GM19035 (cell line): ENCODE measurements around the gene WASF2.
"Not testable (repeated sequence)": the region's sequence is repeated elsewhere in the genome, so short reads cannot be mapped to it uniquely, and the experiment has no call there.

ENCODE experiments used
- ATAC-seq: cut with Tn5 transposase; IDR thresholded peaks from one replicate; pipeline ENCODE4 v1.9.1; 2021; ENCODE audit not compliant: unreplicated experiment

The WASF2 gene

DNA sequence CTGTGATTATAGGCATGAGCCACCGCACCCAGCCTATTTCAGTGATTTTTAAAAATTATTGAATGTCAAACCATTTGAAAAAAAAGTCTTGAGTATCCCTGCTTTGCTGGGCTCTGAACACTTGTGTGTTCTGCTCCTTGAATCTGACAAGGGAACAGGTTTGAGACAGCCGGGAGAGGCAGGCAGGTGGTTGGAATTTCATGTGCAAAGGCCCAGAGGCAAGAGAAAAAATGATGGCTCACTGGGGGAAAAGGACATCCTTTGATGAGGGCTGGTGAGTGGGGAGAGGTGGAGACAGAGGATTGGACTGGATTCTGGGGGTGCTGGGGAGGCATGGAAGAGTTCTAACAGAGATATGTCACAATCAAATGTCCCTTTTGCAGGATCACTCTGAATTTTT is 13.1 kb upstream of the WASF2 start:
- ATAC-seq, result no peak

DNA sequence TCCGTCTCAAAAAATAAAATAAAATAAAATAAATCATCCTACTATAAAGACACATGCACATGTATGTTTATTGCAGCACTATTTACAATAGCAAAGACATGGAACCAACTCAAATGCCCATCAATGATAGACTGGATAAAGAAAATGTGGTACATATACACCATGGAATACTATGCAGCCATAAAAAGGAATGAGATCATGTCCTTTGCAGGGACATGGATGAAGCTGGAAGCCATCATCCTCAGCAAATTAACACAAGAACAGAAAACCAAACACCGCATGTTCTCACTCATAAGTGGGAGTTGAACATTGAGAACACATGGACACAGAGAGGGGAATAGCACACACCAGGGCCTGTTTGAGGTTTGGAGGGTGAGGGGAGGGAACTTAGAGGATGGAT is 11.2 kb upstream of the WASF2 start:
- not testable (repeated sequence) for ATAC-seq

DNA sequence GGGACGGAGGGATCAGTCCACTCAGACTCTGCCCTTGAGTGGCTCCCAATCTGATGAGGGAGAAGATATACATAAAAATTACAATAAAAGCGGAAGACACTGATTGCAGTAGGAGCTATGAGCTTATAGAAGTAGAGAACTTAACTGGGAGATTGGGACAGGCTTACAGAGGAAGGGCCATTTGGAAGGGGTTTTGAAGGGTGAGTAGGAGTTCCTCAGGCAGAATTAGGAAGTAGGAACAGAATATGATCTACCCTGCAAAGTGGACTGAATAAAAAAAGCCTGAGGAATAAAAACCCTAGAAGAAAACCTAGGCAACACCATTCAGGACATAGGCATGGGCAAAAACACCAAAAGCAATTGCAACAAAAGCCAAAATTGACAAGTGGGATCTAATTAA is 9.2 kb upstream of the WASF2 start:
- ATAC-seq, result no peak

DNA sequence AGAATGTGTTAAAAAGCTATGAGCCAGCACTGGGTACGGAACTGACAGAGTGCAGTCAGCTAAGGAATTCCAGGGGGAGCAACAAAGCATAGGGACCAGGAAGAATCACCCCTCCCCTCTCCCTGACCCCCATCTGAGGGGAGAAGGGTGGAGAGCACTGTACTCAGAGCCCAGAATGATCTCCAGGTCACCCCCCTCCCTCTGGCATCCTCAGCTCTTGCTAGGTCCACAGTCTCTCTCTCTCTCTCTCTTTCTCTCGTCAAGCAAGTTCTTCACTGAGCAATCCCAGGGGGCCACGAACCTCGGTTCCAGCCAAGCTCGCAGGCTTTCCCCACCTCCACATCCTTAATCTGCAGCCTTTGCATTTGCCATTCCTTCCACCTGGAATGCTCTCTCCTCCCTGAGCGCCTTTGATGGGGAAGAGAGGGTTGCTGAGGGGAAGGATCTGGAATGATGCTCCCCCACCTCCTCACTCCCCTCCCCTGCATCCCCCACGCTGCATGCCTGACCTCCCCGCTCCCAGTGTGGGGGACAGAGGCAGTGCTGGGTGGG is 6.7 kb upstream of the WASF2 start:
- no peak for ATAC-seq

DNA sequence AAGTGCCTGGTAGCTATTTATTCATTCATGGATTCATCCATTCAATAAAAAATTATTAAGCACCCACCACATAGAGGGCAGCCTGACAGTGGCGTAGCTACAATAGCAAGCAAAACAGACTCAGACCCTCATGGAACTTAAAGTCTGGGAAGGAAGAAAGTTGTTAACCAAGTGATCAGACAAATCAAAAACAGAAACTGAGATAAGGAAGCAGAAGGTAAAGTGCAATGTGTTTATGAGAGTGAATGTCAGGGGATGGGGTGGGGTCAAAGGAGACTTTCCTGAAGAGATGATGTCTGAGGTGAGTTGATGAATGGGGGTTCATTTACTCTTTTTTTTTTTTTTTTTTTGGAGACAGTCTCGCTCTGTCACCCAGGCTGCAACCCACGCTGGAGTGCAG is 2.8 kb upstream of the WASF2 start:
- ATAC-seq, result no peak

DNA sequence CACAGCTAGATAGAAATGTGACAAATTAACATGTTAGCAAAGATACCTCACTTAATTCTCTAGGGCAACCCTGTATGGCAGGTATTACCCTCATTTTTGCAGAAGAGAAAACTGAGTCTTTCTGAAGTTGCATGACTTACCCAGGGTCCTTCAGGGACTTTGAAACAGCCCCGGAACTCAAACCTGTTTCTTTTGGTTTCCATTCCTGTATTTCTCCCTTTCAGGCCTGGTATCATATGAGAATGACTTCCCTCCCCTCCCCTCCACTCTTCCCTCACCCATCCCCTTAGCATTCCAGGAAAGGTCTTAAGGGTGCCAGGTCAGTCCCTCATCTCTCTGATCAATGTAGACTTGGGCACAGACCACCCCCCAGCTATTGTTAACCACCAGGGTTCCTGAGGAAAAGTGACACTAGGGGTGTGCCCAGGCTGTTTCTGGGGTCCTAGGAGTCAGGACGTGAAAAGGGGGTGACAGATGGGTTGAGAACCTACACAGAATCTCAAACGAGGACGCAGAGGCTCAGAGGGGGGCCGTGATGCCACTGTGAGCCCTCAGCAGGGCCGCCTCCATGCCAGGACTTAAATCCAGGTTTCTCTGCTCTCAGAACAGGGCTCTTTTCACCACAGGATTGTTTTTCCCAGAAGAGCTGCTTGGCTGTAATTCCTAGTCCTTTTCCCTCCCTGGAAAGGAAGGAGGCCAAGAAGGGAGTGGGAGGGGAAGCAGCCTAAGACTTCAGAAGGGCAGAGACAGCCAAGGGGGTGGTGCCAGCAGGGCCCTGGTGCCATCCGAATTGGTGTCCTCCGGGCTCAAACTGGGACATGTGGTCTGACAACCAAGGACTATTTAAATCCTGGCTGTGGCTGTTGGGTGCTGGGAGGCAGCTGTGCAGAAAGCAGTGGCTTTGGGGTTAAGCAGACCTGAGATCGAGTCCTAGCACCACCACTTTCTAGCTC is 2.1 kb upstream of the WASF2 start:
- no peak for ATAC-seq

DNA sequence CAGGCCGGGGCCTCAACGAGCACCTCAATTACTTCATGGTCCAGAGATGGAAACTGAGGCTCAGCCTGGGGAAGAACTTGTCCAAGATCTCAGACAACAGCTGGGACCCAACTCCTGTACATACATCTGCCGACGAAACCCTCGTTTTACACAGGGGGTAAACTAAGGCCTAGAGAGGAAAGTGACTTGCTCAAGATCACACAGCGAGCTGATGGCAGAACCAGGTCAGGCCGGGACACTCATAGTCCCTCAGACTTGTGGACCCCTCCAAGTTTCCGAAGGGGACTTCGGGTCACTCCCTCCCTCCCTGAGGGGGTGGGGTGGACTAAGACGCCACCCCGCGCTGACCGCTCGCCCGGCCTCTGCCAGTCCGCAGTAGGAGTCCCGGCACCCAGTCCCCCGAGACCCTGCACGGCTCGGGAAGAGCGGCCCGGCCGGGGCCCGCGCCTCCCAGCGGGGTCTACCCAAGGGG is 430 bp downstream of the WASF2 start:
- ATAC-seq, result peak; percentile 29

DNA sequence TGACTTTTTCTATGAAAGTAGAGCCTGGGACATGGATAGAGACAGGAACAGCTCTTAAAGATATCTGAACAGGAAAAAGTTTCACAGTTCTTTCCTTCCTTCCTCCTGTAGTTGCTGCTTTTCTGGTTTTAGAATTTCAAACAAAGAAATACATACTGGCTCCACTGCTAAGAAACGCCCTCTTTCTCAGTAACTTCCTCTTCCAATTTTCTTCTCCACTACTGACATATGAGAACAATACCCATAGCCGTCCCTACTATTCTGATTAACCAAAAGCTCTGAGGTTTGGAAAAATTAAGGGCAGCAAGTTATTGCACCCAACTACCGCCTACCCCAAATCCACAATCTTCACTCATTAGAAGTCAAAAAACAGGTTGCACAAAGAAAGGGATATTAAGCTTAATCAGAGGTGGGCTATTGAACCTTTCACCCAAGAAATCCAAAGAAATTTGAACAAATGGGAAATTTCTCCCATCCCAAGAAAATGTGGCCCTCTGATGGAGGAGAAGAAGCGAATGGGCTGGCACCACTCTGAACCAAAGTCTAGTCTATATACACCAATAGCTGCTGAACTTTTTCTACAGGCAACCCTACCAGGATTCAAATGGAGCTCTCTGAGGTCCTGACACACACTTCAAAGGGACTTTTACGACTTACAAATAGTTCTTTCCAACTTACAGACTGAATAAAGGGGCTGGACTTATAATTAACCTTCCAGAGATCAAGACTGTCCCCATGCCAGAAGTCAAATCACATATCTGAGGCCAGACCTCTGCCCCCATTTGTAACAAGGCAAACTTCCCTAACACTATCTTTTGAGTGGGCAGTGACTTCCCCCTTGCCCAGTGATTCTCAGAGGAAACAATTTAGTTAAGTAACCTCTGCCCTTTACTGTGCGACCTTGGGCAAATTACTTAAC is 1.7 kb downstream of the WASF2 start:
- ATAC-seq, result no peak

DNA sequence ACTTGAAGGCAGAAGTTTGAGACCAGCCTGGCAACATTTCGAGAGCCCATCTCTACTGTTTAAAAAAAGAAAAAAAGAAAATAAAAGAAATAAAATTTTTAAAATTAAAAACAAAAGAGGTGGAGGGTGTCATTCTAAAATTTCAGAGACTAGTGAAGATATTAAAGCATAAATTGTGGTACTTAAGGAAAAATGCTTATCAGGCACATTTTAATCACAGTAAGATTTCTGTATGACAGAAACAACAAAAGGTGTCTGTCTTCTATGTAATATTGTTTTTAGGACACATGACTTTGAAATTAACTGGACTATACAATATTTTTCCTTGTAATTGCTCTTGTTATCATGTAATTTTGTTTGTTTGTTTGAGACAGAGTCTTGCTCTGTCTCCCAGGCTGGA is 4.6 kb downstream of the WASF2 start:
- no peak for ATAC-seq

DNA sequence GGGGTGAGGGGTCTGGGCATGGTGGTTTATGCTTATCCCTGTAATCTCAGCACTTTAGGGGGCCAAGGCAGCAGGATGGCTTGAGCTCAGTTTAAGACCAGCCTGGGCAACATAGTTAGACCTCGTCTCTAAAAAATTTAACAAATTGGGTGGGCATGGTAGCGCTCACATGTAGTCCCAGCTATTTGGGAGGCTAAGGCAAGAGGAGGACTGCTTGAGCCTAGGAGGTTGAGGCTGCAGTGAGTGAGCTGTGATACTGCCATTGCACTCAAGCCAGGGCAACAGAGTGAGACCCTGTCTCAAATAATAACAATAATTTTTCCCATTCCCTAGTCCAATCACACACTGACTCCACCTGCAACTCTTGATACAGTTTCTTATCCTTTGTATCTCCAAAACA is 6.3 kb downstream of the WASF2 start:
- ATAC-seq, result no peak

DNA sequence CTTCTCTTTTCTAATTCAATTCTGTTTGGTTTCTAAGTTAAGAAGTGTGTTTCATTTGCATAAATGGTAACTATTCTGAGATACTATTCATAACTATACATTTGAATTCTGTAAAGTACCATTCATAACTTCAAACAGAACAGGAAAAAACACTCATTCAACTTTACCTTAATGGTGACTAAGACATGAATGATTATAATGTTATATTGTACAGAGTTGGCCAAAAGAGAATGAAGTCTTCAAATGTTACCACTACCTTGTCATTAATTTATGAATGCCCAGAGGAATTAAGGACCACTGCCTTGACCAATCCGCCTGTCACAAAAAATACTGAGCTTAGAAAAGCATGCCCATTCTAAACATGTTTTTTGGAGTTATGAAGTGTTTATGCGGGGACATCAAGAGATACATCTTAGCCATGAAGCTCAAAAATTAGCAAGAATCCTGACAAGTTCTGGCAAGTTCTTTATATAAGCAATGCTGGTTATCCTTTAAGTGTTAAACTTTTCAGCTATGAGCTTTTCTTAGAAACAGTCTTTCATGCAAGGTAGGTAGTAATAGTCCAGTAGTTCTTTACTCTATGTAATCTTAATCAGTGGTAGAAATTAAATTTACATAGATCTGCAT is 7.9 kb downstream of the WASF2 start:
- no peak for ATAC-seq

DNA sequence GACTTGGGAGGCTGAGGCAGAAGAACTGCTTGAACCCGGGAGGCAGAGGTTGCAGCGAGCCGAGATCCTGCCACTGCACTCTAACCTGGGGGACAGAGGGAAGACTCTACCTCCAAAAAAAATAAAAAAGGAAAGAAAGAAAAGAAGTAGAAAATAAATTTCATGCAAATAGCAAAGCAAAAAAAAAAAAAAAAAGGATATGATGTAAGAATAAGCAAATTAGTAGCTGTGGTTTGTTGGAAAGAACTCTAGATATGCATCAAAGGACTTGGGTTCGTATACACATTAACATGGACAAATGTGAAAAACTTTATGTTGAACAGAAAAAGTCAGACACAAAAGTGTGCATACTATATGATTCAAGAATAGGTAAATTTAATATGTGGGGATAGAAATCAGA is 11.9 kb downstream of the WASF2 start:
- ATAC-seq, result no peak

DNA sequence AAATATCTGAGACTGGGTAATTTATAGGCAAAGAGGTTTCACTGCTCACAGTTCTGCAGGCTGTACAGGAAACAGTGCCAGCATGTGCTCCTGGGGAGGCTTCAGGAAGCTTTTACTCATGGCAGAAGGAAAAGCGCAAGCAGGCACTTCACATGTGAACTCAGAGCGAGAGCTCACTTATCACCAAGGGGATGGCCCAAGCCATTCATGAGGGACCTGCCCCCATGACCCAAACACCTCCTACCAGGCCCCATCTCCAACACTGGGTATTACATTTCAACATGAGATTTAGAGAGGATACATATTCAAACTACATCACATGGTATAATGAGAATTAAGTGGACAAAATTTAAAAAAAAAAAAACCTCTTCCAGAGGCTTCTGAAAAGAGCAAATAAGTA is 13.7 kb downstream of the WASF2 start:
- no peak for ATAC-seq

DNA sequence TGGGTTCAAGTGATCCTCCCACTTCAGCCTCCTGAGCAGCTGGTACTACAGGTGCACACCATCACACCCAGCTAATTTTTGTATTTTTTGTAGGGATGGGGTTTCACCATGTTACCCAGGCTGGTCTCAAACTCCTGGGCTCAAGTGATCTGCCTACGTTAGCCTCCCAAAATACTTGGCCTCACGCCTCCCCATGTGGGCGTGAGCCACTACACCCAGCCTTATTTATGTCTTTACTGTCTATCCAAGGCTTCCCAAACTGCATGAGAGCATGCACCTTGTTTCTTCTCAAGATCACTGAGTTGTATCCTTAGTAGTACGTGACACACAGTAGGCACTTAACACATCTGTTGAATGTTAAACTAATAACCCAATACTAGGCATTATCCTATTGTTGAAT is 14.2 kb downstream of the WASF2 start:
- ATAC-seq, result no peak

DNA sequence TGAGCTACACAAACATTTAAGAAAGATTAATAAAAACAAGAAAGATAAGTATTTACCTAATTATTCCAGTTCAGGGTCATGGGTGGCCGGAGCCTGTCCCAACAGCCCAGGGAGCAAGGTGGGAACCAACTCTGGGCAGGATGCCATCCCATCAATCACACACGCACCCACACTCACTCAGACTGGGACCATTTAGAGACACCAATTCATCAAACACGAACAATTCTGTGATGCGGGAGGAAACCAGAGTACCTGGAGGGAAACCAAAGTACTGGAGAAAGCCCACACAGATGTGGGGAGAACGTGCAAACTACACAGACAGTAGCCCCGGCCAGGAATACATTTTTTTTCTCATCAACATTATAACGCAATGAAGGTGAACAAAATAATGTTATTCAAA is 16.2 kb downstream of the WASF2 start:
- no peak for ATAC-seq

DNA sequence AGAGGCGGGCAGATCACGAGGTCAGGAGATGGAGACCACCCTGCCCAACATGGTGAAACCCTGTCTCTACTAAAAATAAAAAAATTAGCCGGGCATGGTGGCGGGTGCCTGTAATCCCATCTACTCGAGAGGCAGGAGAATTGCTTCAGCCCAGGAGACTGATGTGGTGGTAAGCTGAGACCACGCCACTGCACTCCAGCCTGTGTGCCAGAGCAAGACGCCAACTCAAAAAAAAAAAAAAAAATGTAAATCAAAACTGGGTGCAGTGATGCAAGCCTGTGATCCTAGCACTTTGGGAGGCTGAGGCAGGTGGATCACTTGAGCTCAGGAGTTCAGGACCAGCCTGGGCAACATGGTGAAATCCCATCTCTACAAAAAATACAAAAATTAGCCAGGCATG is 17.9 kb downstream of the WASF2 start:
- ATAC-seq, result not testable (repeated sequence)

DNA sequence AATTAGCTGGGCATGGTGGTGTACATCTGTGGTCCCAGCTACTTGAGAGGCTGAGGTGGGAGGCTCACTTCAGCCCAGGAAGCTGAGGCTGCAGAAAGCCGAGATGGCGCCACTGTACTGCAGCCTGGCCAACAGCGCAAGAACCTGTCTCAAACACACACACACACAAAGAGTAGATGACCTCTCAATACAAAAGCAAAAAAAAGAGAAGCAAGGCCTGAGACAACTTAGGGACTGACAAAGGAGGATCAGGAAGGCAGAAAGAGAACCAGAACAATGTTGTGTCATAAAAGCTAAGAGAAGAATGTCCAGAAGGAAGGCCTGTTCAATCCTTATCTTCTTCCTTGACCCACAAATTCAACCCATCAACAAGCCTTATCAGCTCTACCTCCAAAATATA is 18.5 kb downstream of the WASF2 start:
- ATAC-seq, result no peak

DNA sequence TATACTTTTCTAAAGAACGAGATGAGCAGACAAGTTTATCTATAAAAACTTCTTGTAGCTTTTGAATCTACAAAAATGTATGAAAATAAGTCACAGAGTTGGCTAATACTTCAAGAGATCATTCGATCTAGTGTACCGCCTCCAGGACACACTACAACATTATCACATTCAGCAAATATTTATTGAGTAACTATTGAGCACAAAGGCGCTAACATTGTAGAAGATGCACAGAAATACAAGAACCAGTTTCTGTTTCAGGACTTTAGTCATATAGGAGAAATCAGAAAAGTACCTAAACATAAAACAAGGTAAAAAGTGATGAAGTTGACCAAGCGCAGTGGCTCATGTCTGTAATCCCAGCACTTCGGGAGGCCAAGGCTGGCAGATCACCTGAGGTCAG is 20.6 kb downstream of the WASF2 start:
- no peak for ATAC-seq

DNA sequence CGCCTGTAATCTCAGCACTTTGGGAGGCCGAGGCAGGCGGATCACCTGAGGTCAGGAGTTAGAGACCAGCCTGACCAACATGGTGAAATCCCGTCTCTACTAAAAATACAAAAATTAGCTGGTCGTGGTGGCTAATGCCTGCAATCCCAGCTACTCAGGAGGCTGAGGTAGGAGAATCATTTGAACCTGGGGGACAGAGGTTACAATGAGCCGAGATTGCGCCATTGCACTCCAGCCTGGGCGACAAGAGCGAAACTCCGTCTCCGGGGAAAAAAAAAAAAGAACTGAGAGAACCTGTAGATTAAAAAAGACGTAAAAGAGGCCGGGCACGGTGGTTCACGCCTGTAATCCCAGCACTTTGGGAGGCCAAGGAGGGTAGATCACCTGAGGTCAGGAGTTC is 21.6 kb downstream of the WASF2 start:
- ATAC-seq, result not testable (repeated sequence)

DNA sequence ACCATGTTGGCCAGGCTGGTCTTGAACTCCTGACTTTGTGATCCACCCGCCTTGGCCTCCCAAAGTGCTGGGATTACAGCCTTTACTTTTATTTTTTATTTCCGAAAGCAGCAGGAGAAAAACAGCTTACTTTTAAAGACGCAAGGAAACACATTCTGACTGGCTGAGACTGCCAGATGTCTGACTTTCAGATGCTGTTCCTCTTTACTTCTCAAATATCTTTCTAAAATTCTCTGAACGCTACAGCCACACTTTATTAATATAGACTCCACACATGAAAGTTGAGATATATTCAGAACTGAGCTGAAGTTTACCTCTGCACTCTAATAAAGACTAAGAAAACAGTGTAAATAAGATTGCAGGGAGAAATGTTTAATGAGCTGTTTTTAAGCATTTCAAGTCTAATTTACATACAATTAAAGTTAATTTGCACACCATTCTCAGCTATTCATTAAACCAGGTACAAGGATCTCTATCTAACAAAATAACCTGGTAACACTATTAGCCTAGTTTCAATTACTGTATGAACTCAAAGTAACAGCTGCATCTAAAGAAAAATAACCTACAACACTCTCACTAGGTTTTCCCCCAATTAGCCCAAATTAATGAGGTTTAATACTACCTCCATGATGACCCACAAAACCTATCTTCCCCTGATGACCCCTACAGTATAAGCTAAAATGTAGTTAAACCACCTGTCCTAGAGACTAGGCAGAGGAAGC is 24.9 kb downstream of the WASF2 start:
- ATAC-seq, result no peak
